ENCODE measurements around the gene FCN1. TPM values are rescaled to one million over a fixed set of nuclear protein-coding genes. Genes with fewer than 3 reads are reported as not detected.

The FCN1 gene
- 24.3 TPM for total RNA-seq

GRCh38 chr9:134917431-134918373 lies at the start of gene FCN1:
FCN1 (minus strand) TSS chr9:134917912; CDS start chr9:134917871, 41 bp downstream.

GRCh38 chr9:134880484-134881312 lies 37.0 kb downstream of the FCN1 start, which contains the start of gene FCN2:
FCN2 (plus strand) TSS chr9:134880810; CDS start chr9:134880822, 12 bp downstream.

Small RNA genes lying within 50 kb of the gene (small RNA-seq; reads per million reads assigned to genes)
- gene AL603650.1 (ENCODE audit: low replicate concordance) = not detected

Other genes with a start within 250 kb of the FCN1 start
- gene FCN2, start 37.1 kb downstream of the FCN1 start, total RNA-seq = 1.2 TPM
- gene OLFM1, start 169.8 kb upstream of the FCN1 start, total RNA-seq = 5.1 TPM